H1 (cell line): ENCODE measurements around the gene OTOS. TPM values are rescaled to one million over a fixed set of nuclear protein-coding genes. Genes with fewer than 3 reads are reported as not detected.

Experiments
- CTCF ChIA-PET: fragments of 300-600 bp; sonication (Branson Sonifier 250); formaldehyde crosslinking; loops from one replicate; lab custom pipeline; 2021; ENCODE audit not compliant: partially characterized antibody; lab: Charles Lee
- POLR2A ChIA-PET: fragments of 300-600 bp; sonication (Branson Sonifier 250); formaldehyde crosslinking; loops from one replicate; lab custom pipeline; 2021; ENCODE audit warnings: inconsistent platforms; ENCODE audit not compliant: partially characterized antibody; lab: Charles Lee
- DNase-seq, 2 experiments: peaks; one replicate each; pipeline versions ENCODE4 v3.0.0 to v3.0.0-alpha.2; 2010 to 2022; ENCODE audit warnings: low spot score in 2 of 2, low read depth in 1 of 2, mixed read lengths in 1 of 2
- FAIRE-seq: peaks from 2 replicates; lab custom pipeline; 2011; peaks lifted over from hg19 to GRCh38; lab: Jason Lieb, UNC
- H2AFZ ChIP-seq: 2 replicates; pipeline ENCODE4 v1.8.1; 2012; ENCODE audit warnings: low read length, inconsistent platforms
- H2AK5ac ChIP-seq: 2 replicates; pipeline ENCODE4 v1.6.1; 2013; ENCODE audit warnings: low read depth, low read length
- H2BK120ac ChIP-seq: replicated peaks from 2 replicates; pipeline ENCODE3; 2013; ENCODE audit warnings: low read depth, low read length, inconsistent platforms
- H2BK12ac ChIP-seq: 2 replicates; pipeline ENCODE4 v1.6.1; 2013; ENCODE audit warnings: low read depth, low read length
- H2BK15ac ChIP-seq: 2 replicates; pipeline ENCODE4 v1.6.1; 2013; ENCODE audit warnings: low read length
- H2BK20ac ChIP-seq: 2 replicates; pipeline ENCODE4 v1.6.1; 2013; ENCODE audit warnings: low read length
- H2BK5ac ChIP-seq: 2 replicates; pipeline ENCODE4 v1.6.1; 2013; ENCODE audit warnings: low read depth, low read length
- H3K14ac ChIP-seq: 2 replicates; pipeline ENCODE4 v1.6.1; 2013; ENCODE audit warnings: inconsistent platforms; ENCODE audit not compliant: insufficient read length
- H3K18ac ChIP-seq: 2 replicates; pipeline ENCODE4 v1.6.1; 2013; ENCODE audit warnings: low read length; ENCODE audit errors: extremely low read depth
- H3K23ac ChIP-seq: 2 replicates; pipeline ENCODE4 v1.6.1; 2013; ENCODE audit warnings: inconsistent platforms; ENCODE audit not compliant: insufficient read length
- H3K23me2 ChIP-seq: 2 replicates; pipeline ENCODE4 v1.6.1; 2013; ENCODE audit warnings: low read depth, low read length
- H3K27ac ChIP-seq: 2 replicates; pipeline ENCODE4 v1.6.1; 2011; ENCODE audit warnings: low read depth, low read length, inconsistent platforms
- H3K27me3 ChIP-seq, 4 experiments: replicated peaks in 1 of 4; 1 replicate in 1 of 4; 2 replicates in 3 of 4; pipeline versions ENCODE4 v1.6.1 to v1.8.1; 2011 to 2013; ENCODE audit warnings: low read length in 3 of 4, mild to moderate bottlenecking in 3 of 4, inconsistent platforms in 2 of 4, mixed read lengths in 2 of 4, moderate library complexity in 1 of 4; ENCODE audit not compliant: control insufficient read depth in 3 of 4, insufficient read depth in 3 of 4; ENCODE audit errors: extremely low read depth in 1 of 4
- H3K36me3 ChIP-seq, 4 experiments: 2 replicates each; pipeline versions ENCODE4 v1.6.1 to v1.8.1; 2011 to 2013; ENCODE audit warnings: mild to moderate bottlenecking in 4 of 4, low read length in 3 of 4, moderate library complexity in 2 of 4, control low read depth in 1 of 4, inconsistent platforms in 1 of 4; ENCODE audit not compliant: insufficient read depth in 4 of 4, control insufficient read depth in 2 of 4
- H3K4ac ChIP-seq: replicated peaks from 2 replicates; pipeline ENCODE3; 2013; ENCODE audit warnings: low read length, low read depth, mixed read lengths, inconsistent platforms; ENCODE audit not compliant: insufficient read length
- H3K4me1 ChIP-seq, 4 experiments: replicated peaks in 1 of 4; 1 replicate in 1 of 4; 2 replicates in 3 of 4; pipeline versions ENCODE4 v1.6.1 to v1.8.1; 2011 to 2013; ENCODE audit warnings: low read length in 3 of 4, inconsistent platforms in 2 of 4, mixed read lengths in 1 of 4; ENCODE audit not compliant: insufficient read depth in 4 of 4, control insufficient read depth in 3 of 4
- H3K4me2 ChIP-seq, 2 experiments: 2 replicates each; pipeline versions ENCODE4 v1.6.1 to v1.8.1; 2011 to 2013; ENCODE audit warnings: low read depth in 2 of 2, low read length in 2 of 2, control low read depth in 1 of 2, inconsistent platforms in 1 of 2, mild to moderate bottlenecking in 1 of 2; ENCODE audit not compliant: insufficient read depth in 1 of 2
- H3K4me3 ChIP-seq, 4 experiments: fragments of 200-600, 300-600 bp in 1 of 4; sonication (generic), shearing (Covaris generic), sonication (Bioruptor Twin) in 1 of 4; 2 replicates each; pipeline versions ENCODE4 v1.5.1 to v1.8.1; 2011 to 2016; ENCODE audit warnings: low read length in 4 of 4, low read depth in 3 of 4, control low read depth in 2 of 4, inconsistent platforms in 2 of 4, mild to moderate bottlenecking in 2 of 4, mixed read lengths in 1 of 4, moderate library complexity in 1 of 4; ENCODE audit not compliant: insufficient read depth in 2 of 4; ENCODE audit errors: extremely low read depth in 1 of 4
- H3K56ac ChIP-seq: replicated peaks from 2 replicates; pipeline ENCODE3; 2013; ENCODE audit warnings: low read depth, mild to moderate bottlenecking, mixed read lengths, low read length, inconsistent platforms; ENCODE audit not compliant: insufficient read length
- H3K79me1 ChIP-seq: 2 replicates; pipeline ENCODE4 v1.6.1; 2013; ENCODE audit warnings: low read depth, low read length, control low read depth
- H3K79me2 ChIP-seq, 2 experiments: 2 replicates each; pipeline versions ENCODE4 v1.6.1 to v1.8.1; 2012 to 2013; ENCODE audit warnings: low read length in 2 of 2, mild to moderate bottlenecking in 2 of 2, inconsistent platforms in 1 of 2; ENCODE audit not compliant: insufficient read depth in 2 of 2, control insufficient read depth in 1 of 2
- H3K9ac ChIP-seq, 4 experiments: replicated peaks in 1 of 4; 1 replicate in 1 of 4; 2 replicates in 3 of 4; pipeline versions ENCODE4 v1.6.1 to v1.8.1; 2011 to 2013; ENCODE audit warnings: low read depth in 3 of 4, low read length in 3 of 4, control low read depth in 2 of 4, mild to moderate bottlenecking in 2 of 4, moderate library complexity in 2 of 4, inconsistent platforms in 1 of 4; ENCODE audit errors: extremely low read depth in 1 of 4
- H3K9me3 ChIP-seq, 2 experiments: 2 replicates each; pipeline versions ENCODE4 v1.6.1 to v1.8.1; 2012 to 2013; ENCODE audit warnings: mild to moderate bottlenecking in 2 of 2, moderate library complexity in 2 of 2, control low read depth in 1 of 2, inconsistent platforms in 1 of 2, low read depth in 1 of 2, low read length in 1 of 2, mixed read lengths in 1 of 2; ENCODE audit not compliant: insufficient read depth in 2 of 2
- H4K20me1 ChIP-seq, 2 experiments: replicated peaks in 1 of 2; 2 replicates each; pipeline versions ENCODE3 to v1.8.1; 2011 to 2013; ENCODE audit warnings: inconsistent platforms in 2 of 2, low read length in 2 of 2, mild to moderate bottlenecking in 1 of 2; ENCODE audit not compliant: insufficient read depth in 2 of 2, control insufficient read depth in 1 of 2
- H4K5ac ChIP-seq: 2 replicates; pipeline ENCODE4 v1.6.1; 2013; ENCODE audit warnings: low read length, low read depth, mixed read lengths, inconsistent platforms; ENCODE audit not compliant: insufficient read length
- H4K8ac ChIP-seq: 2 replicates; pipeline ENCODE4 v1.8.0; 2013; ENCODE audit warnings: mild to moderate bottlenecking, moderate library complexity, low read length, inconsistent platforms; ENCODE audit not compliant: insufficient read depth; ENCODE audit errors: extremely low read depth
- H4K91ac ChIP-seq: replicated peaks from 2 replicates; pipeline ENCODE3; 2013; ENCODE audit warnings: low read length, mixed read lengths, inconsistent platforms; ENCODE audit not compliant: insufficient read length
- CBX5 ChIP-seq: fragments of 300-800, 300-1000 bp; sonication (generic); IDR thresholded peaks from 2 replicates; pipeline ENCODE4 v1.7.1; 2016; ENCODE audit warnings: antibody characterized with exemption, low read length, low read depth
- EGR1 ChIP-seq: IDR thresholded peaks from 2 replicates; pipeline ENCODE4 v1.6.1; 2011; ENCODE audit warnings: low read depth, low read length, borderline replicate concordance
- FOSL1 ChIP-seq: IDR thresholded peaks from 2 replicates; pipeline ENCODE4 v1.6.1; 2011; ENCODE audit warnings: mild to moderate bottlenecking, low read depth, low read length, moderate library complexity; ENCODE audit not compliant: insufficient read depth
- GABPA ChIP-seq: IDR thresholded peaks from 2 replicates; pipeline ENCODE4 v1.6.1; 2011; ENCODE audit warnings: mild to moderate bottlenecking, low read length, moderate library complexity, borderline replicate concordance; ENCODE audit not compliant: insufficient read depth
- HDAC6 ChIP-seq: IDR thresholded peaks from one replicate; pipeline ENCODE4 v1.7.1; 2012; ENCODE audit warnings: low read depth, mild to moderate bottlenecking, inconsistent platforms, low read length, moderate library complexity
- JUN ChIP-seq: IDR thresholded peaks from 2 replicates; pipeline ENCODE4 v1.6.1; 2011; ENCODE audit warnings: low read depth, mild to moderate bottlenecking, improper control_type of control experiment, low read length
- MAFK ChIP-seq: IDR thresholded peaks from 2 replicates; pipeline ENCODE4 v1.6.1; 2012; ENCODE audit warnings: low read depth, mild to moderate bottlenecking, improper control_type of control experiment, low read length
- NANOG ChIP-seq: IDR thresholded peaks from 2 replicates; pipeline ENCODE4 v1.6.1; 2011; ENCODE audit warnings: low read length, low read depth, mild to moderate bottlenecking, inconsistent platforms; ENCODE audit not compliant: insufficient read depth, poor library complexity, severe bottlenecking
- RAD21 ChIP-seq, 2 experiments: IDR thresholded peaks in 1 of 2; conservative IDR thresholded peaks in 1 of 2; 2 replicates each; pipeline ENCODE4 v1.6.1; 2011; ENCODE audit warnings: low read depth in 2 of 2, low read length in 2 of 2, improper control_type of control experiment in 1 of 2, inconsistent platforms in 1 of 2, mild to moderate bottlenecking in 1 of 2, moderate library complexity in 1 of 2
- RFX5 ChIP-seq: IDR thresholded peaks from 2 replicates; pipeline ENCODE4 v1.6.1; 2011; ENCODE audit warnings: low read depth, low read length, improper control_type of control experiment, borderline replicate concordance
- SIRT6 ChIP-seq: IDR thresholded peaks from one replicate; pipeline ENCODE4 v1.7.1; 2012; ENCODE audit warnings: low read length, inconsistent platforms
- TAF7 ChIP-seq: optimal IDR thresholded peaks from 2 replicates; pipeline ENCODE3; 2011; ENCODE audit warnings: low read depth, mild to moderate bottlenecking, inconsistent platforms, low read length, moderate library complexity, borderline replicate concordance
- YY1 ChIP-seq: IDR thresholded peaks from 2 replicates; pipeline ENCODE4 v1.6.1; 2011; ENCODE audit warnings: low read depth, mild to moderate bottlenecking, low read length
- WGBS, 2 experiments: shearing (Covaris generic) in 1 of 2; methylation state at CpG; one replicate each; pipeline versions ENCODE4 v1.1.6 to v1.1.7; 2013 to 2015; ENCODE audit warnings: low lambda C conversion rate in 2 of 2, mixed read lengths in 2 of 2, inconsistent platforms in 1 of 2, low coverage in 1 of 2, missing lambda C conversion rate in 1 of 2; ENCODE audit not compliant: insufficient replicate concordance in 2 of 2, insufficient coverage in 1 of 2, insufficient read length in 1 of 2; ENCODE audit errors: extremely low coverage in 1 of 2, missing lambda C conversion rate in 1 of 2; 5-methylcytosine and 5-hydroxymethylcytosine counted together
- polyA plus RNA-seq, 7 experiments: library from polyadenylated mRNA; depleted of rRNA in 3 of 7; stranded (reverse) in 5 of 7; unstranded in 2 of 7; fragments of >200 nt in 5 of 7; fragments of 200-250 nt in 2 of 7; gene quantifications; 1 replicate in 5 of 7; 2 replicates in 1 of 7; 4 replicates in 1 of 7; pipeline versions ENCODE4 v1.2.1 to v1.2.3, GENCODE V29; 2011 to 2013; ENCODE audit warnings: missing spikeins in 2 of 7, mixed read lengths in 2 of 7
- total RNA-seq: library from RNA; stranded (reverse); fragmentation: NEBNext Ultra II Directional; extraction: Animal tissue kit (Norgen Biotek cat#: 25700); gene quantifications from 2 replicates; pipeline ENCODE4 v1.2.1, GENCODE V29; 2021

OTOS gene
- total and polyA plus RNA-seq, 2 of the 8 experiments (the other 6 are each of a cell fraction or from before 2014, with no cell fraction given) = 0.17 TPM; not detected in 1

GRCh38 chr2:240187989-240188590 is 47.6 kb upstream of the OTOS start:
- ChIA-PET POLR2A (no interaction called here), CTCF (interaction anchor here (0.6 kb wide), 1 partner anchor 1441 kb away, joined by 3 read pairs; no protein-coding TSS in a partner anchor)
- Histone ChIP-seq H3K23me2 (no peaks in the 10 kb centered on the region), H4K5ac (no peak overlapping the region), H3K9me3 (peaks cover 16 to 18% of the 10 kb centered on the region in 2 experiments; a peak in 3 of 4 replicates), H2BK15ac (no peak overlapping the region), H3K9ac (no peak overlapping the region), H2BK120ac (no peak overlapping the region), H3K18ac (no peak overlapping the region), H4K8ac (no peak overlapping the region), H3K14ac (no peak overlapping the region), H3K36me3 (no peaks in the 10 kb centered on the region), H3K79me1 (no peaks in the 10 kb centered on the region), H4K91ac (no peak overlapping the region), H3K4me1 (no peaks in the 10 kb centered on the region; a peak in 1 of 7 replicates), H3K4me3 (no peak overlapping the region), H3K27ac (no peak overlapping the region), H3K27me3 (no peaks in the 10 kb centered on the region), H3K79me2 (no peaks in the 10 kb centered on the region), H3K23ac (no peak overlapping the region), H2BK20ac (no peak overlapping the region), H2BK5ac (no peak overlapping the region), H3K4ac (no peak overlapping the region), H2AK5ac (no peak overlapping the region), H4K20me1 (no peaks in the 10 kb centered on the region), H3K56ac (no peak overlapping the region), H3K4me2 (no peak overlapping the region), H2AFZ (no peak overlapping the region), H2BK12ac (no peak overlapping the region)
- no peak for FAIRE-seq
- TF ChIP-seq RAD21 (IDR thresholded peaks at IDR 0.05 in 1 of 2, conservative IDR thresholded peaks at IDR 0.05 in 1 of 2; ENCODE audit: low read depth in 2 of 2, low read length in 2 of 2) (no peak), CBX5 (no peak), FOSL1 (no peak), SIRT6 (no peak), GABPA (no peak), JUN (no peak), YY1 (no peak), MAFK (no peak), HDAC6 (no peak), NANOG (no peak), RFX5 (no peak), EGR1 (no peak), TAF7 (no peak)
- DNase-seq = no peak
- 82% methylated on average over 10 of the region's 10 CpGs; no CpG with 5 or more reads in 1 of the 2 experiments for WGBS, 2 experiments
